Measurements from ENCODE around the gene ERVFRD-1. TPM values are rescaled to one million over a fixed set of nuclear protein-coding genes. Genes with fewer than 3 reads are reported as not detected.

ERVFRD-1 gene
- polyA plus RNA-seq, 1 donor (not counting 4 experiments of a cell fraction or from before 2014, with no cell fraction given), result not detected

- no peak for TF ChIP-seq EZH2 (IDR thresholded peaks at IDR 0.05; ENCODE audit: low read length)
- TF ChIP-seq CTCF (optimal IDR thresholded peaks at IDR 0.05 in 1 of 3, IDR thresholded peaks at IDR 0.05 in 1 of 3, conservative IDR thresholded peaks at IDR 0.05 in 1 of 3; ENCODE audit: extremely low read depth in 1 of 3, insufficient read depth in 2 of 3, low read length in 3 of 3), result no peak
- H3K79me2 ChIP-seq (ENCODE audit: control insufficient read depth, insufficient read depth, low read length), result no peaks in the 10 kb centered on the region
- no peak overlapping the region for H3K4me2 ChIP-seq (ENCODE audit: control insufficient read depth, extremely low read depth, insufficient read depth, low read depth, low read length)
- dilution Hi-C loops (cut with MboI; ENCODE audit: extremely low pct_ligation_motif_present, low sequenced_read_pairs), result no loop called here
- no peak overlapping the region for H2AFZ ChIP-seq (ENCODE audit: control insufficient read depth, low read length)
- H3K36me3 ChIP-seq (ENCODE audit: control insufficient read depth in 2 of 2, extremely low read depth in 1 of 2, insufficient read depth in 2 of 2, low read length in 2 of 2), result no peaks in the 10 kb centered on the region
- FAIRE-seq (no peak), DNase-seq (ENCODE audit: low read depth, low spot score) (no peak)
- H3K9ac ChIP-seq (ENCODE audit: control insufficient read depth, extremely low read depth, insufficient read depth, low read length), result no peak overlapping the region
- peaks cover 64% of the 10 kb centered on the region for H3K4me1 ChIP-seq (ENCODE audit: control insufficient read depth, extremely low read depth, insufficient read depth, low read length)
- no peaks in the 10 kb centered on the region for H3K27me3 ChIP-seq (ENCODE audit: control insufficient read depth, extremely low read depth, insufficient read depth, low read length)
- no peaks in the 10 kb centered on the region for H4K20me1 ChIP-seq (ENCODE audit: control insufficient read depth, extremely low read depth, insufficient read depth, low read length)
- no peak overlapping the region for H3K27ac ChIP-seq (ENCODE audit: control insufficient read depth, insufficient read depth, low read length)
- peaks cover 3% of the 10 kb centered on the region for H3K9me1 ChIP-seq (ENCODE audit: control insufficient read depth, extremely low read depth, insufficient read depth, low read length)
- H3K9me3 ChIP-seq (ENCODE audit: control insufficient read depth, low read depth, low read length), result no peaks in the 10 kb centered on the region
- no peak overlapping the region for H3K4me3 ChIP-seq (ENCODE audit: control insufficient read depth in 2 of 3, extremely low read depth in 1 of 3, insufficient read depth in 2 of 3, low read depth in 1 of 3, low read length in 3 of 3)
Observed at GRCh38 chr6:11142296-11143027, 30.9 kb upstream of the ERVFRD-1 start.

GRCh38 chr6:11141295-11141694, 29.8 kb upstream of the ERVFRD-1 start:
- no peak overlapping the region for H3K27ac ChIP-seq (ENCODE audit: control insufficient read depth, insufficient read depth, low read length)
- FAIRE-seq, result no peak

More at GRCh38 chr6:11141295-11141694, 29.8 kb upstream of the ERVFRD-1 start:
- Histone ChIP-seq H3K4me1 (ENCODE audit: control insufficient read depth, extremely low read depth, insufficient read depth, low read length) (peaks cover 72% of the 10 kb centered on the region), H3K36me3 (ENCODE audit: control insufficient read depth in 2 of 2, extremely low read depth in 1 of 2, insufficient read depth in 2 of 2, low read length in 2 of 2) (no peaks in the 10 kb centered on the region), H3K9me1 (ENCODE audit: control insufficient read depth, extremely low read depth, insufficient read depth, low read length) (peaks cover under 1% of the 10 kb centered on the region), H3K4me3 (ENCODE audit: control insufficient read depth in 2 of 3, extremely low read depth in 1 of 3, insufficient read depth in 2 of 3, low read depth in 1 of 3, low read length in 3 of 3) (no peak overlapping the region), H3K27me3 (ENCODE audit: control insufficient read depth, extremely low read depth, insufficient read depth, low read length) (no peaks in the 10 kb centered on the region), H3K9ac (ENCODE audit: control insufficient read depth, extremely low read depth, insufficient read depth, low read length) (no peak overlapping the region), H4K20me1 (ENCODE audit: control insufficient read depth, extremely low read depth, insufficient read depth, low read length) (no peaks in the 10 kb centered on the region), H3K9me3 (ENCODE audit: control insufficient read depth, low read depth, low read length) (no peaks in the 10 kb centered on the region), H3K4me2 (ENCODE audit: control insufficient read depth, extremely low read depth, insufficient read depth, low read depth, low read length) (no peak overlapping the region), H3K79me2 (ENCODE audit: control insufficient read depth, insufficient read depth, low read length) (no peaks in the 10 kb centered on the region), H2AFZ (ENCODE audit: control insufficient read depth, low read length) (no peak overlapping the region)
- dilution Hi-C loops (cut with MboI; ENCODE audit: extremely low pct_ligation_motif_present, low sequenced_read_pairs), result no loop called here
- no peak for DNase-seq (ENCODE audit: low read depth, low spot score)
- TF ChIP-seq EZH2 (IDR thresholded peaks at IDR 0.05; ENCODE audit: low read length), result no peak
- TF ChIP-seq CTCF (optimal IDR thresholded peaks at IDR 0.05 in 1 of 3, IDR thresholded peaks at IDR 0.05 in 1 of 3, conservative IDR thresholded peaks at IDR 0.05 in 1 of 3; ENCODE audit: extremely low read depth in 1 of 3, insufficient read depth in 2 of 3, low read length in 3 of 3), result no peak
